GM12878 (cell line): ENCODE results near the gene NRP1. TPM values are rescaled to one million over a fixed set of nuclear protein-coding genes. Genes with fewer than 3 reads are reported as not detected.

Experiments used
- ATAC-seq: fragments of 200-7000 bp; cut with Tn5 transposase; 3 replicates; pipeline ENCODE4 v1.9.1; 2020; ENCODE audit warnings: mild to moderate bottlenecking, moderate library complexity
- BruUV-seq: library from RNA; stranded (reverse); fragments of 400-500 nt; replicated peaks from 2 replicates; lab custom pipeline; 2021; lab: Mats Ljungman, UMichigan
- CTCF ChIA-PET: fragments of 300-600 bp; sonication (Branson Sonifier 250); formaldehyde crosslinking; extraction: SDS; loops from one replicate; lab custom pipeline; 2021; ENCODE audit warnings: inconsistent platforms; lab: Yijun Ruan, JAX
- POLR2A ChIA-PET: fragments of 350-600 bp; formaldehyde crosslinking; extraction: SDS; loops from one replicate; lab custom pipeline; 2021; ENCODE audit warnings: inconsistent platforms; lab: Charles Lee
- RAD21 ChIA-PET: fragments of 300-600 bp; sonication (Branson Sonifier 250); formaldehyde crosslinking; loops from one replicate; lab custom pipeline; 2023; ENCODE audit warnings: antibody characterized with exemption; ENCODE audit not compliant: unreplicated experiment; lab: Charles Lee
- SMC1A ChIA-PET: fragments of 300-600 bp; sonication (Branson Sonifier 250); formaldehyde crosslinking; loops from one replicate; lab custom pipeline; 2023; ENCODE audit not compliant: unreplicated experiment, uncharacterized antibody; lab: Charles Lee
- DNase-seq: peaks from one replicate; pipeline ENCODE4 v3.0.0-alpha.2; 2011; ENCODE audit warnings: low read depth, low spot score
- FAIRE-seq: peaks from 3 replicates; lab custom pipeline; 2011; peaks lifted over from hg19 to GRCh38; lab: Jason Lieb, UNC
- H2AFZ ChIP-seq: 2 replicates; pipeline ENCODE4 v1.6.0; 2011; ENCODE audit warnings: low read depth, low read length, control low read depth; ENCODE audit not compliant: control insufficient read depth
- H3K27ac ChIP-seq: 2 replicates; pipeline ENCODE4 v1.5.1; 2011; ENCODE audit warnings: control low read depth; ENCODE audit not compliant: control insufficient read depth, insufficient read depth
- H3K27me3 ChIP-seq, 2 experiments: replicated peaks in 1 of 2; 2 replicates each; pipeline versions ENCODE4 v1.6.0 to v1.6.1; 2011; ENCODE audit warnings: low read length in 1 of 2; ENCODE audit not compliant: control insufficient read depth in 2 of 2, insufficient read depth in 2 of 2
- H3K36me3 ChIP-seq, 2 experiments: 2 replicates each; pipeline ENCODE4 v1.5.1; 2011; ENCODE audit warnings: low read length in 1 of 2; ENCODE audit not compliant: control insufficient read depth in 2 of 2, insufficient read depth in 2 of 2
- H3K4me1 ChIP-seq: 2 replicates; pipeline ENCODE4 v1.6.1; 2011; ENCODE audit warnings: mild to moderate bottlenecking, low read length, moderate library complexity, mixed read lengths; ENCODE audit not compliant: control insufficient read depth, insufficient read depth
- H3K4me2 ChIP-seq: 2 replicates; pipeline ENCODE4 v1.6.0; 2011; ENCODE audit warnings: control low read depth; ENCODE audit not compliant: control insufficient read depth, insufficient read depth
- H3K4me3 ChIP-seq: fragments of 200-600 bp; sonication (generic); 2 replicates; pipeline ENCODE4 v1.5.1; 2016
- H3K79me2 ChIP-seq: 2 replicates; pipeline ENCODE4 v1.6.0; 2011; ENCODE audit warnings: low read length; ENCODE audit not compliant: control insufficient read depth, insufficient read depth
- H3K9ac ChIP-seq: 2 replicates; pipeline ENCODE4 v1.8.0; 2011; ENCODE audit warnings: low read length, control low read depth, mixed read lengths; ENCODE audit not compliant: control insufficient read depth, insufficient read depth
- H3K9me3 ChIP-seq: replicated peaks from 3 replicates; pipeline ENCODE4 v1.5.1; 2011; ENCODE audit warnings: mild to moderate bottlenecking, low read length; ENCODE audit not compliant: control insufficient read depth, insufficient read depth
- H4K20me1 ChIP-seq: 2 replicates; pipeline ENCODE4 v1.6.0; 2011; ENCODE audit not compliant: control insufficient read depth, insufficient read depth
- ATF7 ChIP-seq: fragments of 450-650 bp; IDR thresholded peaks from 2 replicates; pipeline ENCODE4 v1.6.1; 2016; ENCODE audit warnings: low read depth, mild to moderate bottlenecking
- FOXK2 ChIP-seq: fragments of 450-650 bp; IDR thresholded peaks from 2 replicates; pipeline ENCODE4 v1.6.1; 2017; ENCODE audit warnings: mild to moderate bottlenecking, moderate library complexity
- HSF1 ChIP-seq: fragments of 150-350 bp; IDR thresholded peaks from 2 replicates; pipeline ENCODE4 v1.6.1; 2014; ENCODE audit warnings: mild to moderate bottlenecking, low read depth, low read length
- MYC ChIP-seq: IDR thresholded peaks from 2 replicates; pipeline ENCODE4 v1.6.1; 2011; ENCODE audit warnings: mild to moderate bottlenecking, low read length, moderate library complexity, inconsistent platforms; ENCODE audit not compliant: insufficient read depth, insufficient replicate concordance, insufficient read length, severe bottlenecking
- NFYA ChIP-seq: IDR thresholded peaks from 2 replicates; pipeline ENCODE4 v1.6.1; 2011; ENCODE audit warnings: low read depth, mild to moderate bottlenecking, low read length, improper control_type of control experiment, borderline replicate concordance
- PAX5 ChIP-seq: IDR thresholded peaks from 2 replicates; pipeline ENCODE4 v1.6.1; 2011; ENCODE audit warnings: low read depth, low read length, borderline replicate concordance
- PAX8 ChIP-seq: fragments of 450-650 bp; IDR thresholded peaks from 2 replicates; pipeline ENCODE4 v1.6.1; 2017; ENCODE audit warnings: mild to moderate bottlenecking, moderate library complexity
- PRDM15 ChIP-seq: fragments of 450-650 bp; formaldehyde crosslinking; IDR thresholded peaks from 2 replicates; pipeline ENCODE4 v1.4.0; 2020; ENCODE audit warnings: mild to moderate bottlenecking, moderate library complexity
- RAD51 ChIP-seq: fragments of 450-650 bp; IDR thresholded peaks from 2 replicates; pipeline ENCODE4 v1.6.1; 2016; ENCODE audit warnings: moderate library complexity, mild to moderate bottlenecking, inconsistent platforms
- RB1 ChIP-seq: fragments of 450-650 bp; formaldehyde crosslinking; IDR thresholded peaks from 2 replicates; pipeline ENCODE4 v1.6.1; 2017; ENCODE audit warnings: mild to moderate bottlenecking, borderline replicate concordance
- RUNX3 ChIP-seq: IDR thresholded peaks from 2 replicates; pipeline ENCODE4 v1.6.1; 2012; ENCODE audit warnings: low read length, inconsistent platforms
- SMAD1 ChIP-seq: fragments of 450-650 bp; IDR thresholded peaks from 2 replicates; pipeline ENCODE4 v1.6.1; 2018; ENCODE audit warnings: mild to moderate bottlenecking, low read depth; ENCODE audit not compliant: partially characterized antibody
- SMARCA5 ChIP-seq: fragments of 450-650 bp; IDR thresholded peaks from 2 replicates; pipeline ENCODE4 v1.6.1; 2017; ENCODE audit warnings: mild to moderate bottlenecking
- SPI1 ChIP-seq: IDR thresholded peaks from 2 replicates; pipeline ENCODE4 v1.6.1; 2011; ENCODE audit warnings: low read depth, mild to moderate bottlenecking, low read length, moderate library complexity, borderline replicate concordance; ENCODE audit not compliant: insufficient read depth
- TAF1 ChIP-seq: IDR thresholded peaks from 2 replicates; pipeline ENCODE4 v1.6.1; 2011; ENCODE audit warnings: mild to moderate bottlenecking, low read depth, low read length, borderline replicate concordance
- ZBED1 ChIP-seq: IDR thresholded peaks from 2 replicates; pipeline ENCODE4 v1.6.1; 2016; ENCODE audit warnings: borderline replicate concordance
- ZNF207 ChIP-seq: fragments of 450-650 bp; IDR thresholded peaks from 2 replicates; pipeline ENCODE4 v1.6.1; 2014; ENCODE audit warnings: antibody characterized with exemption, mild to moderate bottlenecking, borderline replicate concordance
- ZSCAN29 ChIP-seq: fragments of 450-650 bp; IDR thresholded peaks from 2 replicates; pipeline ENCODE4 v1.6.1; 2017; ENCODE audit warnings: mild to moderate bottlenecking, moderate library complexity
- ZZZ3 ChIP-seq: IDR thresholded peaks from 2 replicates; pipeline ENCODE4 v1.6.1; 2011; ENCODE audit warnings: low read depth; ENCODE audit not compliant: control insufficient read depth, insufficient read length
- WGBS: methylation state at CpG from one replicate; pipeline ENCODE4 v1.1.6; 2016; ENCODE audit warnings: low lambda C conversion rate; ENCODE audit not compliant: insufficient replicate concordance, insufficient coverage; ENCODE audit errors: missing lambda C conversion rate; 5-methylcytosine and 5-hydroxymethylcytosine counted together
- in situ Hi-C: fragments of 300-500 bp; cut with MboI; formaldehyde crosslinking; loops from 9 replicates; pipeline ENCODE4 v1.14.3; 2018; ENCODE audit warnings: mixed read lengths
- intact Hi-C: fragments of 100-400 bp; cut with micrococcal nuclease; formaldehyde crosslinking; loops from one replicate; pipeline ENCODE4 v1.14.2; 2022; ENCODE audit not compliant: unreplicated experiment
- polyA plus RNA-seq, 11 experiments: library from polyadenylated mRNA; depleted of rRNA in 4 of 11; unstranded in 6 of 11; stranded (reverse) in 5 of 11; fragments of >200 nt; fragmentation: Nextera tagmentation in 4 of 11; fragmentation: Illumina TruSeq in 1 of 11; extraction: Ambion mirVana in 4 of 11; extraction: Trizol in 1 of 11; gene quantifications; 1 replicate in 1 of 11; 2 replicates in 10 of 11; pipeline versions ENCODE4 v1.2.1 to v1.2.3, GENCODE V29; 2011 to 2016; ENCODE audit warnings: inconsistent platforms in 2 of 11, missing spikeins in 2 of 11, low read depth in 1 of 11
- total RNA-seq, 4 experiments: library from RNA; depleted of rRNA in 3 of 4; stranded (reverse); fragments of >200 nt in 3 of 4; fragmentation: Illumina TruSeq in 1 of 4; extraction: Trizol in 1 of 4; gene quantifications; 2 replicates each; pipeline versions ENCODE4 v1.2.1 to v1.2.3, GENCODE V29; 2013 to 2021

Gene NRP1
- total and polyA plus RNA-seq, 10 of the 15 experiments (the other 5 are each of a cell fraction or from before 2014, with no cell fraction given), result 0.11 to 12.1 (median 0.52) TPM

GRCh38 chr10:33355274-33355673 is 20.8 kb upstream of the NRP1 start (continued):
- TF ChIP-seq PRDM15 (CRISPR knock-in tag) (no peak), FOXK2 (no peak), ATF7 (no peak), RB1 (no peak), SMARCA5 (no peak)
- TF ChIP-seq, all 136 proteins: peak for 0

- CTCF ChIA-PET, result no interaction called here
- no peaks in the 10 kb centered on the region for H3K4me1 ChIP-seq
- POLR2A ChIA-PET, result no interaction called here
- SMC1A ChIA-PET, result interaction anchor here (1.0 kb wide), 1 partner anchor 225 kb away, joined by 4 read pairs; no protein-coding TSS in a partner anchor
- no peak for FAIRE-seq
- intact Hi-C loops (no loop called here), in situ Hi-C loops (no loop called here)
- H3K9me3 ChIP-seq, result no peaks in the 10 kb centered on the region
- DNase-seq, result no peak
- RAD21 ChIA-PET, result interaction anchor here (0.7 kb wide), 1 partner anchor 18 kb away, joined by 3 read pairs; no protein-coding TSS in a partner anchor
- H3K36me3 ChIP-seq, result no peaks in the 10 kb centered on the region
- no peaks in the 10 kb centered on the region for H4K20me1 ChIP-seq
- H3K27me3 ChIP-seq, result no peaks in the 10 kb centered on the region
- no peaks in the 10 kb centered on the region for H3K79me2 ChIP-seq
- no peak overlapping the region for H2AFZ ChIP-seq
- no peak for ATAC-seq
- no peak overlapping the region for H3K4me3 ChIP-seq
- 19% methylated on average over 3 of the region's 3 CpGs for WGBS
- no peak overlapping the region for H3K27ac ChIP-seq
- H3K4me2 ChIP-seq, result no peak overlapping the region
- H3K9ac ChIP-seq, result no peak overlapping the region
- BruUV-seq, result no TSS peak
- no peak for TF ChIP-seq PAX8
- no peak for TF ChIP-seq SPI1
- TF ChIP-seq SMAD1, result no peak
- no peak for TF ChIP-seq MYC
- no peak for TF ChIP-seq TAF1
- TF ChIP-seq NFYA, result no peak
- TF ChIP-seq ZBED1, result no peak
- TF ChIP-seq RUNX3, result no peak
- TF ChIP-seq ZNF207, result no peak
- TF ChIP-seq ZSCAN29, result no peak
- no peak for TF ChIP-seq RAD51
- no peak for TF ChIP-seq ZZZ3
- TF ChIP-seq HSF1, result no peak
- no peak for TF ChIP-seq PAX5
Measured at GRCh38 chr10:33353853-33354252, 19.4 kb upstream of the NRP1 start.
